OCI-LY3 (cell line): ENCODE data around the gene OR4F15.

ENCODE experiments used
- H2AFZ ChIP-seq: fragments of 200-600, 300-600 bp; shearing (Covaris generic); 2 replicates; pipeline ENCODE4 v1.6.0; 2014; ENCODE audit warnings: antibody characterized with exemption, low read depth, low read length
- H3K27ac ChIP-seq: fragments of 200-600, 300-600 bp; sonication (generic); 2 replicates; pipeline ENCODE4 v1.5.1; 2014; ENCODE audit warnings: mild to moderate bottlenecking, low read length, moderate library complexity, mixed read lengths
- H3K27me3 ChIP-seq: fragments of 200-600, 300-600 bp; sonication (generic); 2 replicates; pipeline ENCODE4 v1.6.1; 2014; ENCODE audit warnings: low read depth, low read length, mixed read lengths
- H3K36me3 ChIP-seq: fragments of 200-600, 300-600 bp; sonication (generic); replicated peaks from 2 replicates; pipeline ENCODE3; 2014; ENCODE audit warnings: low read depth, low read length, mixed read lengths
- H3K4me1 ChIP-seq: fragments of 300-600, 200-600 bp; sonication (generic); 2 replicates; pipeline ENCODE4 v1.6.1; 2014; ENCODE audit warnings: low read length, mixed read lengths
- H3K4me2 ChIP-seq: fragments of 200-600, 300-600 bp; sonication (generic); 2 replicates; pipeline ENCODE4 v1.6.1; 2014; ENCODE audit warnings: low read length, mixed read lengths
- H3K4me3 ChIP-seq: fragments of 300-600, 200-600 bp; sonication (generic); 2 replicates; pipeline ENCODE4 v1.5.1; 2014; ENCODE audit warnings: antibody characterized with exemption, mild to moderate bottlenecking, low read length, moderate library complexity
- H3K79me2 ChIP-seq: fragments of 300-600, 200-600 bp; shearing (Covaris generic); 2 replicates; pipeline ENCODE4 v1.6.1; 2014; ENCODE audit warnings: mild to moderate bottlenecking, low read length, mixed read lengths
- H3K9ac ChIP-seq: fragments of 300-600, 200-600 bp; shearing (Covaris generic); 2 replicates; pipeline ENCODE4 v1.6.0; 2014; ENCODE audit warnings: mild to moderate bottlenecking, low read length, moderate library complexity
- H3K9me3 ChIP-seq: fragments of 200-600, 300-600 bp; shearing (Covaris generic); 2 replicates; pipeline ENCODE4 v1.6.1; 2014; ENCODE audit warnings: low read length, mixed read lengths; ENCODE audit not compliant: insufficient read depth
- H4K20me1 ChIP-seq: fragments of 200-600, 300-600 bp; sonication (generic); 2 replicates; pipeline ENCODE4 v1.6.1; 2016; ENCODE audit warnings: low read length, mixed read lengths; ENCODE audit not compliant: insufficient read depth
- EZH2phosphoT487 ChIP-seq: fragments of 200-600 bp; shearing (Covaris generic); IDR thresholded peaks from 2 replicates; pipeline ENCODE4 v1.6.1; 2018; ENCODE audit warnings: antibody characterized with exemption, mixed run types, low read depth
- TF ChIP-seq, protein P1 (sequence below): fragments of 200-600, 300-600 bp; sonication (generic); IDR thresholded peaks from 2 replicates; pipeline ENCODE4 v1.5.1; 2014; ENCODE audit warnings: antibody characterized with exemption, low read length, low read depth

OR4F15 gene

DNA sequence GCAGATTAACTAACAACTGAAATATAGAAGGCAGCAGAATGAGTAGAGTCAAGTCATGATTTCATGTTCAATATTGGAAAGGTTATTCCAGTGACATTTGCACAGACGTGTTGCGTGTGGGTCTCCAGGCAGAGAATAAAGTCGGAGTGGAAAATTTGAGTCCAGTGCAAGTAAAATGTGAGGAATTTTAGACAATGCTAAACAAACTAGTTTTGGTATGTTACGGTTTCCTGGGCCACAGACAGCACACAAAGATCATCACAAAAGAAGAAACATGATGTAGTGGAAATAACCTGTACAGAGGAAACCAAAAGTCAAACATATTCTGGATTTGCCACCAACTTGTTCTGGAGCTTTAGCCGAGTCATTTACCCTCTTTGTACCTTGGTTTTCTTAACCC lies 8.3 kb upstream of the OR4F15 start:
- H3K9ac ChIP-seq: no peak overlapping the region
- no peak overlapping the region for H3K27ac ChIP-seq
- H3K79me2 ChIP-seq: no peaks in the 10 kb centered on the region
- no peak for TF ChIP-seq EZH2phosphoT487
- TF ChIP-seq, protein P1, sequence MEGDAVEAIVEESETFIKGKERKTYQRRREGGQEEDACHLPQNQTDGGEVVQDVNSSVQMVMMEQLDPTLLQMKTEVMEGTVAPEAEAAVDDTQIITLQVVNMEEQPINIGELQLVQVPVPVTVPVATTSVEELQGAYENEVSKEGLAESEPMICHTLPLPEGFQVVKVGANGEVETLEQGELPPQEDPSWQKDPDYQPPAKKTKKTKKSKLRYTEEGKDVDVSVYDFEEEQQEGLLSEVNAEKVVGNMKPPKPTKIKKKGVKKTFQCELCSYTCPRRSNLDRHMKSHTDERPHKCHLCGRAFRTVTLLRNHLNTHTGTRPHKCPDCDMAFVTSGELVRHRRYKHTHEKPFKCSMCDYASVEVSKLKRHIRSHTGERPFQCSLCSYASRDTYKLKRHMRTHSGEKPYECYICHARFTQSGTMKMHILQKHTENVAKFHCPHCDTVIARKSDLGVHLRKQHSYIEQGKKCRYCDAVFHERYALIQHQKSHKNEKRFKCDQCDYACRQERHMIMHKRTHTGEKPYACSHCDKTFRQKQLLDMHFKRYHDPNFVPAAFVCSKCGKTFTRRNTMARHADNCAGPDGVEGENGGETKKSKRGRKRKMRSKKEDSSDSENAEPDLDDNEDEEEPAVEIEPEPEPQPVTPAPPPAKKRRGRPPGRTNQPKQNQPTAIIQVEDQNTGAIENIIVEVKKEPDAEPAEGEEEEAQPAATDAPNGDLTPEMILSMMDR: no peak
- H3K4me3 ChIP-seq: no peak overlapping the region
- H4K20me1 ChIP-seq: no peaks in the 10 kb centered on the region
- H2AFZ ChIP-seq: no peak overlapping the region
- H3K4me1 ChIP-seq: no peaks in the 10 kb centered on the region
- peaks cover 12% of the 10 kb centered on the region; the same call in 1 of the 2 replicates for H3K27me3 ChIP-seq
- no peaks in the 10 kb centered on the region for H3K36me3 ChIP-seq
- no peaks in the 10 kb centered on the region for H3K9me3 ChIP-seq
- H3K4me2 ChIP-seq: no peak overlapping the region

DNA sequence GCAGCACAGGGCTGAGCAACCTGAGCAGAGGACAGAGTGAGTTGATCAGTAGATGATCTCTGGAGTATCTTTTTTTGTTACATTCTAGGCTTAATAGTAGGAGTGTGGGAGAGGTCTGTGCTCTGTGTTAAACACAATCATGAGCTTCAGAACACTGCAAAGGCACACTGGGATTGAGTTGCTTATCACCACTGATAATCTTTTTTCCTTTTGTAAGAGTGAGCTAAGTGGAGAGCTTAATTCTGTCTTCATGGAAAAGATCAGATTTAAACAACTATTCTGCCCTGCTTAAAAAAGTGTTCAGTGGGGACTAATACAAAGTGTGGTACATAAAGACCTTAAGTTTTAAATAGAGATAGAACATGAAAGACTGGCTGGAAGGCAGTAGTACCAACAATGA lies 7.6 kb upstream of the OR4F15 start:
- Histone ChIP-seq H3K9me3 (no peaks in the 10 kb centered on the region), H4K20me1 (no peaks in the 10 kb centered on the region), H3K27ac (no peak overlapping the region), H2AFZ (no peak overlapping the region), H3K27me3 (peaks cover 12% of the 10 kb centered on the region; the same call in 1 of the 2 replicates), H3K4me3 (no peak overlapping the region), H3K9ac (no peak overlapping the region), H3K79me2 (no peaks in the 10 kb centered on the region), H3K4me2 (no peak overlapping the region), H3K36me3 (no peaks in the 10 kb centered on the region), H3K4me1 (no peaks in the 10 kb centered on the region)
- TF ChIP-seq, protein P1: no peak
- TF ChIP-seq EZH2phosphoT487: no peak

DNA sequence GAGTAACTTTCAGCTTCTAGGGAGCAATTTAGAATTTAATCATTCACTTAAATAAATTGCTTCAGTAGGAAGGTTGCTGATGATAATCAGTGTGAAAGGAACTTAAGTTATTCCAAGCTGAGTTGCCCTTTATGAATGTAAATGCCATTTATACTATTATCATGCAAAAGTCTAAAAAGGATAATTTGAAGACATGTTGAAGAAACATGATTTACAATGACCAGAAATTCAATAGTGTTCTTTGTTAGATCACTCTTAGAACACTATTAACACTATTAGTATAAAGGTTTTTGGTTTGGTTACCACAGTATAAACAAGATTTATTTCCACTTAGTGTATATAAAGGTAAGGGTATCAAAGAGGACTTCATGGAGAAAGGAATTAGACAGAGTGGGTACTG lies 7.1 kb upstream of the OR4F15 start:
- Histone ChIP-seq H3K9ac (no peak overlapping the region), H3K36me3 (no peaks in the 10 kb centered on the region), H4K20me1 (no peaks in the 10 kb centered on the region), H3K4me2 (no peak overlapping the region), H3K4me3 (no peak overlapping the region), H3K4me1 (no peaks in the 10 kb centered on the region), H3K79me2 (no peaks in the 10 kb centered on the region), H3K9me3 (no peaks in the 10 kb centered on the region), H2AFZ (no peak overlapping the region), H3K27ac (no peak overlapping the region), H3K27me3 (peaks cover 12% of the 10 kb centered on the region; the same call in 1 of the 2 replicates)
- TF ChIP-seq, protein P1: no peak
- TF ChIP-seq EZH2phosphoT487: no peak

DNA sequence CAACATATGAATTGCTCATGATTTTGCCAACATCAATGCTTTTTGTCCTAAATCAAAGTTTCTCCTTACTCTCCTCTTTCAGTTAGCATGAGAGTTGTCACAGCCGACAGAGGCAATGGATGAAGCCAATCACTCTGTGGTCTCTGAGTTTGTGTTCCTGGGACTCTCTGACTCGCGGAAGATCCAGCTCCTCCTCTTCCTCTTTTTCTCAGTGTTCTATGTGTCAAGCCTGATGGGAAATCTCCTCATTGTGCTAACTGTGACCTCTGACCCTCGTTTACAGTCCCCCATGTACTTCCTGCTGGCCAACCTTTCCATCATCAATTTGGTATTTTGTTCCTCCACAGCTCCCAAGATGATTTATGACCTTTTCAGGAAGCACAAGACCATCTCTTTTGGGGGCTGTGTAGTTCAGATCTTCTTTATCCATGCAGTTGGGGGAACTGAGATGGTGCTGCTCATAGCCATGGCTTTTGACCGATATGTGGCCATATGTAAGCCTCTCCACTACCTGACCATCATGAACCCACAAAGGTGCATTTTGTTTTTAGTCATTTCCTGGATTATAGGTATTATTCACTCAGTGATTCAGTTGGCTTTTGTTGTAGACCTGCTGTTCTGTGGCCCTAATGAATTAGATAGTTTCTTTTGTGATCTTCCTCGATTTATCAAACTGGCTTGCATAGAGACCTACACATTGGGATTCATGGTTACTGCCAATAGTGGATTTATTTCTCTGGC lies 6.2 kb upstream of the OR4F15 start:
- TF ChIP-seq, protein P1: no peak
- no peak for TF ChIP-seq EZH2phosphoT487
- Histone ChIP-seq H3K27me3 (peaks cover 12% of the 10 kb centered on the region; the same call in 1 of the 2 replicates), H3K4me3 (no peak overlapping the region)

More for the DNA sequence above, 6.2 kb upstream of the OR4F15 start:
- H3K9ac ChIP-seq: no peak overlapping the region
- no peak overlapping the region for H3K27ac ChIP-seq
- H3K9me3 ChIP-seq: no peaks in the 10 kb centered on the region
- H2AFZ ChIP-seq: no peak overlapping the region
- no peaks in the 10 kb centered on the region for H3K4me1 ChIP-seq
- H3K79me2 ChIP-seq: no peaks in the 10 kb centered on the region
- no peaks in the 10 kb centered on the region for H3K36me3 ChIP-seq
- H4K20me1 ChIP-seq: no peaks in the 10 kb centered on the region
- no peak overlapping the region for H3K4me2 ChIP-seq
